ENCODE results near the gene IFNAR2.

The IFNAR2 gene

GRCh38 chr21:33229784-33230544, at the start of gene IFNAR2:
TSS of gene IFNAR2 (plus strand) at chr21:33229938. CDS start at chr21:33241923, 11,985 bp downstream.
- peak; percentile 42 for DNase-seq (ENCODE audit: low read depth)
- H3K4me3 ChIP-seq (ENCODE audit: low read length): peak within 1 kb of the TSS; percentile 88
- TF ChIP-seq CTCF (conservative IDR thresholded peaks at IDR 0.05; ENCODE audit: low read length): no peak

- DNase-seq (ENCODE audit: low read depth): no peak
- no peak for TF ChIP-seq CTCF (conservative IDR thresholded peaks at IDR 0.05; ENCODE audit: low read length)
- no peak overlapping the region for H3K4me3 ChIP-seq (ENCODE audit: low read length)
These were observed 43.9 kb upstream of the IFNAR2 start for GRCh38 chr21:33185852-33186251.

GRCh38 chr21:33187276-33187675, 42.5 kb upstream of the IFNAR2 start:
- no peak for DNase-seq (ENCODE audit: low read depth)
- no peak for TF ChIP-seq CTCF (conservative IDR thresholded peaks at IDR 0.05; ENCODE audit: low read length)
- no peak overlapping the region for H3K4me3 ChIP-seq (ENCODE audit: low read length)

- no peak for DNase-seq (ENCODE audit: low read depth)
- no peak overlapping the region for H3K4me3 ChIP-seq (ENCODE audit: low read length)
- no peak for TF ChIP-seq CTCF (conservative IDR thresholded peaks at IDR 0.05; ENCODE audit: low read length)
These were observed 40.5 kb upstream of the IFNAR2 start for GRCh38 chr21:33189237-33189636.

GRCh38 chr21:33189824-33190223, 39.9 kb upstream of the IFNAR2 start:
- DNase-seq (ENCODE audit: low read depth): no peak
- TF ChIP-seq CTCF (conservative IDR thresholded peaks at IDR 0.05; ENCODE audit: low read length): no peak
- no peak overlapping the region for H3K4me3 ChIP-seq (ENCODE audit: low read length)

- no peak overlapping the region for H3K4me3 ChIP-seq (ENCODE audit: low read length)
- DNase-seq (ENCODE audit: low read depth): peak; percentile 45
- peak; percentile 78 for TF ChIP-seq CTCF (conservative IDR thresholded peaks at IDR 0.05; ENCODE audit: low read length)
These were observed 32.8 kb upstream of the IFNAR2 start for GRCh38 chr21:33196941-33197374.

GRCh38 chr21:33197496-33197895, 32.2 kb upstream of the IFNAR2 start:
- no peak for TF ChIP-seq CTCF (conservative IDR thresholded peaks at IDR 0.05; ENCODE audit: low read length)
- no peak overlapping the region for H3K4me3 ChIP-seq (ENCODE audit: low read length)
- no peak for DNase-seq (ENCODE audit: low read depth)
